T-helper 1 cell treated with Interleukin-12 subunit alpha and Interleukin-12 subunit beta and Interleukin-4 antibody, amounts not matched to agents 30 μg/mL and 1 μg/mL, for 36 hours (primary cell): Measurements from ENCODE around the gene TPM1.

Experiments
- H3K27ac Mint-ChIP-seq: one replicate; pipeline ENCODE4 v1.8.0; 2021; ENCODE audit warnings: mild to moderate bottlenecking, mixed read lengths
- H3K27me3 Mint-ChIP-seq: one replicate; pipeline ENCODE4 v1.8.0; 2021; ENCODE audit warnings: low read depth, mixed read lengths
- H3K36me3 Mint-ChIP-seq: one replicate; pipeline ENCODE4 v1.8.0; 2021; ENCODE audit warnings: low read depth, mixed read lengths
- H3K4me1 Mint-ChIP-seq: one replicate; pipeline ENCODE4 v1.8.0; 2021; ENCODE audit warnings: low read depth, mixed read lengths
- H3K4me3 Mint-ChIP-seq: one replicate; pipeline ENCODE4 v1.8.0; 2021; ENCODE audit warnings: mild to moderate bottlenecking, moderate library complexity, mixed read lengths
- H3K9me3 Mint-ChIP-seq: one replicate; pipeline ENCODE4 v1.8.0; 2021; ENCODE audit warnings: mixed read lengths

TPM1 gene

DNA sequence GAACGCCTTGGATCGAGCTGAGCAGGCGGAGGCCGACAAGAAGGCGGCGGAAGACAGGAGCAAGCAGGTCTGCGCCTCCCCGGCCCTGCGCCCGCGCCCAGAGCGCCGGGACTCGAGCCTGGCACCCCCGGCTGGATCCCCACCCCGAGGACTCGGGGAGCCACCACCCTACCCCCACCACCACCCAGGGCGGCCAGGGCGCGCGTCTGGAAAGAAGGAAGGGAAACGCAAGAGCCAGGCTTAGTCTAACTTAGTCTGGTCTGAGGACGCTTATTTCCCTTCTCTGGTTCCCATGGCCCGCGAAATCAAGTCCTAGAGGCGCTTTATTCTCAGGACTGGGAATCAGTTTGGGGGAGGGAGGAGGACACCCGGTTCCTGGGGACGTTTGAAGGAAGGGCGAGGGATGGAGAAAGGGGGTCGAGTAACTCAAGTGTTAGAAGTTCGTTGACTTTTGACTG is 359 bp downstream of the TPM1 start:
- H3K4me1 Mint-ChIP-seq: peaks cover 8% of the 10 kb centered on the region
- H3K36me3 Mint-ChIP-seq: no peaks in the 10 kb centered on the region
- peaks cover 89% of the 10 kb centered on the region for H3K27me3 Mint-ChIP-seq
- no peak overlapping the region for H3K27ac Mint-ChIP-seq
- peak overlapping the region; percentile 61 for H3K4me3 Mint-ChIP-seq
- no peaks in the 10 kb centered on the region for H3K9me3 Mint-ChIP-seq

DNA sequence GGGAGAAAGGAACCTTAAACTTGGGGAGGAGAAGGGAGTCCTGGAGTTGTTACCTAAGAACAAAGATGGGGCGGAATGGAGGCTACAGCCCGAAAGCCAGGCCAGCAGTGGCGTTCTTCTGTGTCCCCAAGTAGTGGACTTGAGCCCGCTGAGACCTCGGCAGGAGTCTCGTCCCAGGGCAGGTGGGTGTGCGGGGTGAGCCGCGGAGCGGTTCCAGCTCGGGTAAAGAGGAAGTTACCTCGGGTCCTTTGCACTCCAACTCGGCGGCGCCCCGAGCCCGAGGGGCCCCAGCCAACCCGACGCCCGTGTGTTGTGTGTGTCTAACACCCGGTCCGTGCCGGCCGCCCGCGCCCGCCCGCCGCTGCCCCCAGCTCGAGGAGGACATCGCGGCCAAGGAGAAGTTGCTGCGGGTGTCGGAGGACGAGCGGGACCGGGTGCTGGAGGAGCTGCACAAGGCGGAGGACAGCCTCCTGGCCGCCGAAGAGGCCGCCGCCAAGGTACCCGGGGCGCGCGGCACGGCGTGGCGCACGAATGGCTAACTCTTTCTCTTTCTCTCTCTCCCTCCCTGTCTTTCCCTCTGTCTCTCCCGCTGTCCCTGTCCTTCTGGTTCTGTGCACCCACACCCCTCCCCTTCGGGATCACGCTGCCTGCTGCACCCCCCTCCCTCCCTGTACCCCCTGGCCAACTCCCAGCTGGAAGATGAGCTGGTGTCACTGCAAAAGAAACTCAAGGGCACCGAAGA is 959 bp downstream of the TPM1 start:
- Mint-ChIP-seq H3K36me3 (no peaks in the 10 kb centered on the region), H3K27ac (no peak overlapping the region), H3K27me3 (peaks cover 85% of the 10 kb centered on the region), H3K4me3 (peak overlapping the region; percentile 61), H3K4me1 (peaks cover 8% of the 10 kb centered on the region), H3K9me3 (no peaks in the 10 kb centered on the region)

DNA sequence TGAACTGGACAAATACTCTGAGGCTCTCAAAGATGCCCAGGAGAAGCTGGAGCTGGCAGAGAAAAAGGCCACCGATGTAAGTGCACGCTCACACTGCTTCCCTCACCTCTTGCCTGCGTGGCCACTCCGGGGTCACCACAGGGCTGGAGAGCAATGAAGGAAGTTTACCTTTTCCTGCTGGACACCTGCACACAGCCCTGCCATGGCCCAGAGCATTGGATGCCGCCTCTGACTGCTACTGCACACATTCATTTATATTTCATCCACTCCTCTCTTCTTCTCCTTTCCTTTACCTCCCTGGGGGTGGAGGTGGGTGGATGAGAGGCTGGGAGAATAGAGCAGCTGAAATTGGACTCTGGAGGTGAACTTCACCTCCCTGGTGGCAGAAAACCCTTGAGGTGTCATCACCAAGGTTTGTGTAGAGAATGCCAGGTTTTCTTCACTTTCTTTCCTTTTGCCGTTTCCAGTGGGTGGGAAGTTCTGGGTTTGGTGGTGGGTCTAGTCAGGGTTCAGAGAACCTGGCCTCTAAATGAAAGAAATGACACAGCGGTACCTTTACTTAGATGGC is 1.6 kb downstream of the TPM1 start:
- Mint-ChIP-seq H3K4me1 (peaks cover 9% of the 10 kb centered on the region), H3K4me3 (no peak overlapping the region), H3K27ac (no peak overlapping the region), H3K36me3 (no peaks in the 10 kb centered on the region), H3K9me3 (no peaks in the 10 kb centered on the region), H3K27me3 (peaks cover 84% of the 10 kb centered on the region)

DNA sequence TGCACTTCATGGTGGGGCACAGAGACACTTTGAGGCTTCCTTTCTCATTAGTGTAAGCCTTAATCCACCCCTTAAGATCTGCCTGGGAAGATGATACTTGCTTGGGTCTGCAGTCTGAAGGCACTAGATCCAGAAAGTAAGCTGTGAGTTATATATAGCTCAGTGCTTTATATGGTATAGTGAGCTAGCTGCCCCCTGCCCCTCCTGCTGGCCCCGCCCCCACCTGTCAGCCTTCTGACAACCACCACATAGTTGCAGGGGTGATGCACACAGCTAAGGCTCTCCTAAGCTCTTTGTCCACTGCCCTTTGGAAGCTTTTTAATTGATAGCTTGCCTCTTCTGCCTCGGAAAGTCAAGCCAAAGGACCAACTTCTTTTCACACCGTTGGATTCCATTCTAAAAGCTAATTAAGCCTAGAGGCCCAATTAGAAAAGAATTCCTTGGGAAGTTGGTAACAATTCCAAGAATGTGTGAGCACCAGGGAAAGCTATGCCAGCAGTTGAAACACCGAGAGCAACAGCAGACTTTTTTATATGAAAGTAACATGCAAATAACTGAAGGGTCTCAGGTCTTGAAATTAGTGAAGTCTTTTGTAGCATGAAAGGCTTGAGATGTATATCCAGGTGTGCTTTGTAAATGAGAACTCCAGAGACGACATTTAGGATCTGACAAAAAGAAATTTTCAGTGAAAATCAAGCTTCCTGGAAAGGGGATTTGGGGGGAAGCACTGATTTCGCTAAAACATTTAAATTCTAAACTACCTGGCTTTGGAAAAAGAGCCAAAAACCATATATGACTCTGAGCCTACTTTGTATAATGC is 2.3 kb downstream of the TPM1 start:
- Mint-ChIP-seq H3K27me3 (peaks cover 84% of the 10 kb centered on the region), H3K36me3 (peaks cover 2% of the 10 kb centered on the region), H3K9me3 (no peaks in the 10 kb centered on the region), H3K4me3 (no peak overlapping the region), H3K27ac (no peak overlapping the region), H3K4me1 (peaks cover 14% of the 10 kb centered on the region)

DNA sequence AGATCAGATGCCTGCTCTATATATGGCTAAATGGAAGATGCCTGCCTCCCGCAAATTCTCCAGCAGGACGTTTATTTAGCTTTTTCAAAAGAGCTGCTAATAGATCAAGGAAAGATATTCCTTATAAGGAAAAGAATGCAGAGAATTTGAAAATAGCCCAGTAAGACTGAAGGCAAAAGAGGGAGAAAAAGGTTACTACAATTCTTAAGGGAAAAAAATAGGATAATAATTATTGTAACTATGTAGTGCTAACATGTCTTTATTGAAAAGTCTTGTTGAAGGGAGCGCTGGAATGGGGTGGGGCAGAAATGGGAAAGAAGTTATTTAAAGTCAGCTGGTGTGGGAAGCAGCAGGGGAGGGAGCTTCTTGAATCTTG is 2.9 kb downstream of the TPM1 start:
- no peaks in the 10 kb centered on the region for H3K9me3 Mint-ChIP-seq
- H3K4me3 Mint-ChIP-seq: no peak overlapping the region
- H3K36me3 Mint-ChIP-seq: peaks cover 2% of the 10 kb centered on the region
- peaks cover 81% of the 10 kb centered on the region for H3K27me3 Mint-ChIP-seq
- no peak overlapping the region for H3K27ac Mint-ChIP-seq
- peaks cover 14% of the 10 kb centered on the region for H3K4me1 Mint-ChIP-seq

DNA sequence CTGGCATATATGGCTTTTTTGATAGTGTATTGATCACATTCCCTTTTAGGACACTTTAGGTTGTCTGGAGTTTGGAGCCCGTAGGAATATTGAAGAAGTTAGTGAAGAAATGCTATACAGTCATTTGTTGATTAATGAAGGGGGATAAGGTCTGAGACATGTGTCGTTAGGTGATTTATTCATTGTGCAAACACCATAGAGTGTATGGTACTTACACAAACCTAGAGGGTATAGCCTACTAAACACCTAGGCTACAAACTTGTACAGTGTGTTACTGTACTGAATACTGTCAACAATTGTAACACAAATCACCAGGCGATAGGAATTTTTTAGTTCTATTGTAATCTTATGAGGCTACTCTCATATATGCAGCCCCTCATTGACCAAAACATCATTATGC is 3.3 kb downstream of the TPM1 start:
- peaks cover 81% of the 10 kb centered on the region for H3K27me3 Mint-ChIP-seq
- no peak overlapping the region for H3K4me3 Mint-ChIP-seq
- H3K4me1 Mint-ChIP-seq: peaks cover 14% of the 10 kb centered on the region
- no peaks in the 10 kb centered on the region for H3K9me3 Mint-ChIP-seq
- no peak overlapping the region for H3K27ac Mint-ChIP-seq
- peaks cover 2% of the 10 kb centered on the region for H3K36me3 Mint-ChIP-seq

DNA sequence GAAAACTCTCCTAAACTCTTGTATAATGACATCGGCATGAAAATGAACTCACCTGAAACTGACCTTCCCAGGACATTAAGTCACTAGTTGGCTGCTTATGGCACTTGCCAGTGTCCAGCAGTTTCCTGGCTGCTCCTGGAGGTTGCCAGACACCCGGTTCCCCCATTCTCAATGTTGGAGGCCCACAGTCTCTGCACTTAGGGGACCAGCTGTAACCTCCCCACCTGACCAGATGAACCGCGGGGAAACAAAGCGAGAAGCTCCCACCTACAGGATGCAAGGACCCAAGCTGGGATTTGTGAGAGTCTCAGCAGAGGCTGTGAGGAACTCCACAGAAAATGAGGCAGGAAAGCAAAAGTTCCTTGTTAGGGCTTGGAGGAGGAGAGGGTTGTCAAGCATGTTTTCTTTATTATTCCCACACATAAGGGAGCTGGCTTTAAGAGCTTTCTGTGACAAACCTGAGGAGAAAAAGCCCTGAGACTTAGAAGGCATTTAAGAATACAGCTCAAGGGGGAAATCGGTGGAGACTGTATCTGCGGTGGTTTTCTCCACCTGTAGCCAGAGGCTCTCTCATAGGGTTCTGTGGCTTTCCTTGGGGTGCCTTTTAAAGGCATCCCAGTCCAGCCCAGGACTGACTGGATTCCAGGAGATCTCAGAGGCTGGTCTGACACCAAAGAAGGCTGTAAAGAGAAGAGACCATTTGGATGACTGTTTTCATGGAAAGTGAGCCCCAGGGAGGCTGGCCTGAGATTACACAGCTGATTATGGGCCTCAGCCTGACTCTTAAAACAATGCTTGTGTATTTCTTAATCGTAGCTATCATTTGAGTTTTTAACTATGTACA is 4.6 kb downstream of the TPM1 start:
- no peaks in the 10 kb centered on the region for H3K9me3 Mint-ChIP-seq
- no peak overlapping the region for H3K27ac Mint-ChIP-seq
- peaks cover 75% of the 10 kb centered on the region for H3K27me3 Mint-ChIP-seq
- peaks cover 14% of the 10 kb centered on the region for H3K4me1 Mint-ChIP-seq
- peaks cover 2% of the 10 kb centered on the region for H3K36me3 Mint-ChIP-seq
- H3K4me3 Mint-ChIP-seq: peak overlapping the region; percentile 72

DNA sequence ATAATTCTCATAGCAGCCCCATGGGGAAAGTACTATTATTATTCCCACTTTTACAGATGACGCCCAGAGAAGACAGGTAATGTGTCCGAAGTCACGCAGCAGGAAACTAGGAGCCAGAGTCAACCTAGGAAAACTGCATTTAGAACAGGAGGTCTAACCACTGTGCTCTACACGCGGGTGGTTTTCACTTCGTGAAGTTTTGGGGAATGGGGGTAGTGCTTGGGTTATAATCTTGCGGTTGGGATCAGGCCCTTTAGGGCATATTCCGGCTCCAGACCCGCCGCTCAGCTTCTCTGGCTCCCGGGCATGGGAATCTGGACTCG is 5.2 kb downstream of the TPM1 start:
- H3K9me3 Mint-ChIP-seq: no peaks in the 10 kb centered on the region
- H3K27ac Mint-ChIP-seq: peak overlapping the region; percentile 55
- H3K36me3 Mint-ChIP-seq: peaks cover 2% of the 10 kb centered on the region
- H3K4me3 Mint-ChIP-seq: peak overlapping the region; percentile 72
- peaks cover 14% of the 10 kb centered on the region for H3K4me1 Mint-ChIP-seq
- H3K27me3 Mint-ChIP-seq: peaks cover 75% of the 10 kb centered on the region

DNA sequence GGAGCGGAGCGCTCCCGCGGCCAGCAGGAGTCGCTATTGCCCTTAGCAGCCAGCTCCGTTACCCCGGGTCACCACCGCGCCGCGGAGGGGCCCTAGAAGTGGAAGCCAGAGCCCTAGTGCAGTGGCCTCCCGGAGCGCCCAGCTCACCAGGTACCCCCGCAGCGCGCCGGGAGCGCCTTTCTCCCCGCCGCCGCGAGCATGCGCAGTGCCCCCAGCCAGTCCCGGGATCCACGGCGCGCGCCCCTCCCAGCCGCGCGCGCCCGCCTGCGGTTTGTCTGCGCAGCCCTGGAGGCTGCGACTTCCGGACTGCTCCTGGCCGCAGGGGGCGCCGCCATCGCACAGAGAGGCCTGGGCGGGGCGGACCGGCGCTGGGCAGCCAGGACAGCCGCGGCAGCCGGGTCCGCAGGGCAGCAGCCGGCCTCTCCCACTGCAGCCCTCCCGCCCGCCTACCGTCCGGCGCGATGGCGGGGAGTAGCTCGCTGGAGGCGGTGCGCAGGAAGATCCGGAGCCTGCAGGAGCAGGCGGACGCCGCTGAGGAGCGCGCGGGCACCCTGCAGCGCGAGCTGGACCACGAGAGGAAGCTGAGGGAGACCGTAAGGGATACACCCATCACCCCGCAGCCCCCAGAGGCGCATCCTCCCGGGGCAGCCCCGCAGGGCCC is 5.7 kb downstream of the TPM1 start:
- Mint-ChIP-seq H3K27me3 (peaks cover 71% of the 10 kb centered on the region), H3K27ac (peak overlapping the region; percentile 55)

DNA sequence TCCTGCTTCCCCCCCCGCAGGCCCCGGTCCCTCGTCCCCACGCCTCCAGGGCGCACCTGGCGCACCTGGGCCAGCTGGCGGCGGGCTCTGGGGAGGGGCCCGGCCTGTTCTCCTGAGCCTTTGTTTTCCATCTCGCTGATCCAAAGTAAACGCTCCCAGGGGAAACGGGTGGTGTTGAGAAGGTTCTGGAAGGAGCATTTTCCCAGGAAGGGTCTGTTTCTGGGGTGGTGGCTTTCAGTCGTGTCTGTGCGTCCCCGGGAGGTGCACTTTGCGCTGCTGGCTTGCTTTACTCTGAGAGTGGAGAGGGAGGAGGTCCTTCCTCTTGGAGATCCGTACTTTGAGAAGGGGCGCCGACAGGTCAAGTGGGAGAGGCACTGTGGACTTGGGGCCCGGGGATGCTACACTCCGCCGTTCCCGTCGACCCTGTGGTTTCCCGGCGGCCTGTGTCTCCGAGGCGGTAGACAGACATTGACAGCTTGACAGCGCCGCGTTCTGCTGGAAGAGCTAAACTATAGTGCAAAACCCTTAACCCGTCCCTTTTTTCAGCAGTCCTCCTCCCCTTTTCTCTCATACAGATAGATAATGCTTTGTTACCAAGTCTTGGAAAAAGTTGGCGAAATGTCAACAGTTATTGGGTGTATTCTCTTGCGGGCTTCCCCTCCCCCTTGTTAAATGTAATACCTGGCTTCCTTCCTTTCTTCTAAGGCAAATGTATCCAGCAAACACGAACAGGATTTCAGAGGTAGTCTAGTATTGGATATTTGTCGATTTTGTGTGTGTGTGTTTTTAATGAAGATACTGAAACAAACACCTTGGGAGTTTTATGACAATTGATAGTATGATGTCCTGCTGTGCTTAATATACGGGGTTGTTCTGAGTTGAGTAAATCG is 6.5 kb downstream of the TPM1 start:
- peaks cover 2% of the 10 kb centered on the region for H3K36me3 Mint-ChIP-seq
- peak overlapping the region; percentile 73 for H3K27ac Mint-ChIP-seq
- peak overlapping the region; percentile 85 for H3K4me3 Mint-ChIP-seq
- H3K27me3 Mint-ChIP-seq: peaks cover 65% of the 10 kb centered on the region
- peaks cover 10% of the 10 kb centered on the region for H3K4me1 Mint-ChIP-seq
- H3K9me3 Mint-ChIP-seq: no peaks in the 10 kb centered on the region

More for the DNA sequence above, 5.7 kb downstream of the TPM1 start:
- Mint-ChIP-seq H3K9me3 (no peaks in the 10 kb centered on the region), H3K4me3 (peak overlapping the region; percentile 85), H3K36me3 (peaks cover 2% of the 10 kb centered on the region), H3K4me1 (peaks cover 11% of the 10 kb centered on the region)

DNA sequence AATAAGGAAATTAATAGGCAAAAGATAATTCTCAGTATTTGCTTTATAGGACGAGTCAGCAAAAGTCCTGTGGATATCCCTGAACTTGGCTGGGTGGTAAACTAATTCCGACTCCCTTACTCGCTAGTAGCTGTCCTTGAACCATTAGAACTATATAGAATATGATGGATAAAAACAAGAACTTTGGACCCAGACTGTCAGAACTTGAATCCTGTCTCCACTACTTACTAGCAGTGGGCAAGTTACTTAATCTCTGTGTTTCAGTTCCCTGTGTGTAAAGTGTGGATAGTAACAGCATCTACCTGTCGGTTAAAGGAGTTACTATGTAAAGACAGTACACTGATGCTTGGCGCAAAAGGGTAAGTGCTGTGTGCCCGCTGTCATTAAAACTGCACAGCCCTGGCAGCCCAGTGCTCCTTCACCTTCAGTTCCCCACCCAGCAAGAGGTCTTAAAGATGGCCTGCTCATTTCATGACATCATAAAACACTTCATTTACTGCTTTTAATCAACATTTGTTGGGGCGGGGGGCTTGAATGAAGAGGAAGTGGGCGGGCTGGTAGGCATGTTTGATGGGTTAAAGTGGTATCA is 7.3 kb downstream of the TPM1 start:
- Mint-ChIP-seq H3K9me3 (no peaks in the 10 kb centered on the region), H3K4me3 (peak overlapping the region; percentile 43), H3K36me3 (peaks cover 2% of the 10 kb centered on the region), H3K27ac (no peak overlapping the region), H3K4me1 (peaks cover 10% of the 10 kb centered on the region), H3K27me3 (peaks cover 57% of the 10 kb centered on the region)

DNA sequence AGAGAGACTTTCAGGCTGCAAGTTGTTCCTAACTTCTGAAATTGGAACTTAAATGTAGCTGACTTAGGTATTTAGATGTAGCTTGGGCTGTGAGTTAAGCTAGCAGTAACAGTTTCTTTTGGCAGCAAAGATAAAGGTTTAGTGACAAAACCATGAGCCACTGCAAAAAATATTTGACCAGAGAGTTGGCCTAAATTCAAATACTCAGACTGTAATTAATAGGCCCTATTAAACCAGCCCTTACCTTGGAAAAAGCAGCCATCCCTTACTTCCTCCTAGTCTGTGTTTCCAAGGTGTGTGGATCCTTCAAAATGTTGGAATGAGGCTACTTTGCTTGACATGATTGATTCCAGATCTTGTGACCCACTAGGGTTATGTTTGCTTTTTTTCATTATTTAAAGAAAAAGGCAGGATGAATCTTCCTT is 8.2 kb downstream of the TPM1 start:
- Mint-ChIP-seq H3K36me3 (peaks cover 2% of the 10 kb centered on the region), H3K4me1 (peaks cover 10% of the 10 kb centered on the region), H3K27me3 (peaks cover 48% of the 10 kb centered on the region), H3K27ac (no peak overlapping the region), H3K4me3 (no peak overlapping the region), H3K9me3 (no peaks in the 10 kb centered on the region)
